GM12878 (cell line): ENCODE data around the gene OGFOD2. TPM values are rescaled to one million over a fixed set of nuclear protein-coding genes. Genes with fewer than 3 reads are reported as not detected.
A peak's percentile ranks its signal among the peaks of the same experiment; 100 is the strongest.

Source experiments
- ATAC-seq: fragments of 200-7000 bp; cut with Tn5 transposase; 3 replicates; pipeline ENCODE4 v1.9.1; 2020; ENCODE audit warnings: mild to moderate bottlenecking, moderate library complexity
- BruUV-seq: library from RNA; stranded (reverse); fragments of 400-500 nt; replicated peaks from 2 replicates; lab custom pipeline; 2021; lab: Mats Ljungman, UMichigan
- CTCF ChIA-PET: fragments of 300-600 bp; sonication (Branson Sonifier 250); formaldehyde crosslinking; extraction: SDS; loops from one replicate; lab custom pipeline; 2021; ENCODE audit warnings: inconsistent platforms; lab: Yijun Ruan, JAX
- POLR2A ChIA-PET: fragments of 350-600 bp; formaldehyde crosslinking; extraction: SDS; loops from one replicate; lab custom pipeline; 2021; ENCODE audit warnings: inconsistent platforms; lab: Charles Lee
- RAD21 ChIA-PET: fragments of 300-600 bp; sonication (Branson Sonifier 250); formaldehyde crosslinking; loops from one replicate; lab custom pipeline; 2023; ENCODE audit warnings: antibody characterized with exemption; ENCODE audit not compliant: unreplicated experiment; lab: Charles Lee
- SMC1A ChIA-PET: fragments of 300-600 bp; sonication (Branson Sonifier 250); formaldehyde crosslinking; loops from one replicate; lab custom pipeline; 2023; ENCODE audit not compliant: unreplicated experiment, uncharacterized antibody; lab: Charles Lee
- DNase-seq: peaks from one replicate; pipeline ENCODE4 v3.0.0-alpha.2; 2011; ENCODE audit warnings: low read depth, low spot score
- FAIRE-seq: peaks from 3 replicates; lab custom pipeline; 2011; peaks lifted over from hg19 to GRCh38; lab: Jason Lieb, UNC
- H2AFZ ChIP-seq: 2 replicates; pipeline ENCODE4 v1.6.0; 2011; ENCODE audit warnings: low read depth, low read length, control low read depth; ENCODE audit not compliant: control insufficient read depth
- H3K27ac ChIP-seq: 2 replicates; pipeline ENCODE4 v1.5.1; 2011; ENCODE audit warnings: control low read depth; ENCODE audit not compliant: control insufficient read depth, insufficient read depth
- H3K27me3 ChIP-seq, 2 experiments: replicated peaks in 1 of 2; 2 replicates each; pipeline versions ENCODE4 v1.6.0 to v1.6.1; 2011; ENCODE audit warnings: low read length in 1 of 2; ENCODE audit not compliant: control insufficient read depth in 2 of 2, insufficient read depth in 2 of 2
- H3K36me3 ChIP-seq, 2 experiments: 2 replicates each; pipeline ENCODE4 v1.5.1; 2011; ENCODE audit warnings: low read length in 1 of 2; ENCODE audit not compliant: control insufficient read depth in 2 of 2, insufficient read depth in 2 of 2
- H3K4me1 ChIP-seq: 2 replicates; pipeline ENCODE4 v1.6.1; 2011; ENCODE audit warnings: mild to moderate bottlenecking, low read length, moderate library complexity, mixed read lengths; ENCODE audit not compliant: control insufficient read depth, insufficient read depth
- H3K4me2 ChIP-seq: 2 replicates; pipeline ENCODE4 v1.6.0; 2011; ENCODE audit warnings: control low read depth; ENCODE audit not compliant: control insufficient read depth, insufficient read depth
- H3K4me3 ChIP-seq: fragments of 200-600 bp; sonication (generic); 2 replicates; pipeline ENCODE4 v1.5.1; 2016
- H3K79me2 ChIP-seq: 2 replicates; pipeline ENCODE4 v1.6.0; 2011; ENCODE audit warnings: low read length; ENCODE audit not compliant: control insufficient read depth, insufficient read depth
- H3K9ac ChIP-seq: 2 replicates; pipeline ENCODE4 v1.8.0; 2011; ENCODE audit warnings: low read length, control low read depth, mixed read lengths; ENCODE audit not compliant: control insufficient read depth, insufficient read depth
- H3K9me3 ChIP-seq: replicated peaks from 3 replicates; pipeline ENCODE4 v1.5.1; 2011; ENCODE audit warnings: mild to moderate bottlenecking, low read length; ENCODE audit not compliant: control insufficient read depth, insufficient read depth
- H4K20me1 ChIP-seq: 2 replicates; pipeline ENCODE4 v1.6.0; 2011; ENCODE audit not compliant: control insufficient read depth, insufficient read depth
- POLR2A ChIP-seq: IDR thresholded peaks from 2 replicates; pipeline ENCODE4 v1.6.1; 2011; ENCODE audit warnings: low read depth, mild to moderate bottlenecking, low read length
- WGBS: methylation state at CpG from one replicate; pipeline ENCODE4 v1.1.6; 2016; ENCODE audit warnings: low lambda C conversion rate; ENCODE audit not compliant: insufficient replicate concordance, insufficient coverage; ENCODE audit errors: missing lambda C conversion rate; 5-methylcytosine and 5-hydroxymethylcytosine counted together
- in situ Hi-C: fragments of 300-500 bp; cut with MboI; formaldehyde crosslinking; loops from 9 replicates; pipeline ENCODE4 v1.14.3; 2018; ENCODE audit warnings: mixed read lengths
- intact Hi-C: fragments of 100-400 bp; cut with micrococcal nuclease; formaldehyde crosslinking; loops from one replicate; pipeline ENCODE4 v1.14.2; 2022; ENCODE audit not compliant: unreplicated experiment
- polyA plus RNA-seq, 11 experiments: library from polyadenylated mRNA; depleted of rRNA in 4 of 11; unstranded in 6 of 11; stranded (reverse) in 5 of 11; fragments of >200 nt; fragmentation: Nextera tagmentation in 4 of 11; fragmentation: Illumina TruSeq in 1 of 11; extraction: Ambion mirVana in 4 of 11; extraction: Trizol in 1 of 11; gene quantifications; 1 replicate in 1 of 11; 2 replicates in 10 of 11; pipeline versions ENCODE4 v1.2.1 to v1.2.3, GENCODE V29; 2011 to 2016; ENCODE audit warnings: inconsistent platforms in 2 of 11, missing spikeins in 2 of 11, low read depth in 1 of 11
- total RNA-seq, 4 experiments: library from RNA; depleted of rRNA in 3 of 4; stranded (reverse); fragments of >200 nt in 3 of 4; fragmentation: Illumina TruSeq in 1 of 4; extraction: Trizol in 1 of 4; gene quantifications; 2 replicates each; pipeline versions ENCODE4 v1.2.1 to v1.2.3, GENCODE V29; 2013 to 2021
- TF ChIP-seq, protein P1 (sequence below): IDR thresholded peaks from 2 replicates; pipeline ENCODE4 v1.6.1; 2011; ENCODE audit warnings: borderline replicate concordance, low read depth, mild to moderate bottlenecking, moderate library complexity, low read length; ENCODE audit not compliant: insufficient read depth, poor library complexity, severe bottlenecking
- TF ChIP-seq, protein P2 (sequence below): fragments of 450-650 bp; IDR thresholded peaks from 2 replicates; pipeline ENCODE4 v1.6.1; 2016; ENCODE audit warnings: mild to moderate bottlenecking, moderate library complexity, borderline replicate concordance

The OGFOD2 gene
- total and polyA plus RNA-seq, 10 of the 15 experiments (the other 5 are each of a cell fraction or from before 2014, with no cell fraction given) = 0.93 to 29.2 (median 16.3) TPM

DNA sequence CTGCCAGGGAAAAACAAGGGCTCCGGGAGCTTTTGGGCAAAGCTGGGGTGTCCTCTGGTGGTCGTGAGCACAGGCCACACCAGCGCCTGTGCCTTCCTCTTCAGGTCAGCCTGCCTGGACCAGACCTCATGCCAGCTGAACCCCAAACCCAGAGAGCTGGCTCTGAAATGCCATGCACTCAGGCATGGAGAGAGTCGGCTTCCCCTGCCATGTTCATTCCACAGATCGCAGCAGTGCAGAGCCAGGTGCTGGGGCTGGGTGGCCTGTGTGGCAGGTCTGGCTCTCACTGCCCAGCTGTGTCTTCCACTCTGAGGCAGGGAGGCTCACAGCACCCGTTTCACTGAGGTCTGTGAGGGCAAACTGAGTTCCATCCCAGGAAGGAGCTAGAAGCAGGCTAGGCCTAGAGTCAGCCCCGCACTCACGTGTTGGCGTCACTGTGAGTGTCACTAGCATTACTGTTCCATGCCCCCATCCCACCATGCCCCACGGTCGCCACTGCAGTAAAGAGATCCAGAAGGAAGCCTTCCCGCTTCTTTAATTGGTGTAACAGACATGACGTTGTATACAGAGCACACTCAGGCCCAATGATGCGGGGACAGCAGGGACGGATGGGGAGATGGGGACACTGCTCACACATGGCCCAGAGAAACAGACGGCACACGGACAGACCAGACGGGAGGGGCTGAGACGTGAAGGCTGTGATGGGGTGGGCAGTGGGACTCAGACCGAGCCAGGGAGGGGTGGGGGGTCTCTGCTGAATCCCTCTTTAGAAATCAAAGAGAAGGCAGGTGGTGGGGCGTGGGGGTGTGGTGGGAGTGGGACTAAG lies 8.1 kb downstream of the OGFOD2 start:
- SMC1A ChIA-PET = interaction anchor here (1.8 kb wide), 1 partner anchor 255 kb away, joined by 5 read pairs; no protein-coding TSS in a partner anchor
- RAD21 ChIA-PET = interaction anchor here (0.9 kb wide), 1 partner anchor 254 kb away, joined by 3 read pairs; no protein-coding TSS in a partner anchor
- POLR2A ChIA-PET = interaction anchor here (0.5 to 1.0 kb wide), 2 partner anchors 240 to 780 kb away, joined by 3 read pairs; no protein-coding TSS in a partner anchor
- Histone ChIP-seq H3K36me3 (peaks cover 0 to 6% of the 10 kb centered on the region in 2 experiments; a peak in 2 of 4 replicates), H3K4me1 (peaks cover 18% of the 10 kb centered on the region)
- TF ChIP-seq, protein P1, sequence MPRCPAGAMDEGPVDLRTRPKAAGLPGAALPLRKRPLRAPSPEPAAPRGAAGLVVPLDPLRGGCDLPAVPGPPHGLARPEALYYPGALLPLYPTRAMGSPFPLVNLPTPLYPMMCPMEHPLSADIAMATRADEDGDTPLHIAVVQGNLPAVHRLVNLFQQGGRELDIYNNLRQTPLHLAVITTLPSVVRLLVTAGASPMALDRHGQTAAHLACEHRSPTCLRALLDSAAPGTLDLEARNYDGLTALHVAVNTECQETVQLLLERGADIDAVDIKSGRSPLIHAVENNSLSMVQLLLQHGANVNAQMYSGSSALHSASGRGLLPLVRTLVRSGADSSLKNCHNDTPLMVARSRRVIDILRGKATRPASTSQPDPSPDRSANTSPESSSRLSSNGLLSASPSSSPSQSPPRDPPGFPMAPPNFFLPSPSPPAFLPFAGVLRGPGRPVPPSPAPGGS = no peak
- TF ChIP-seq POLR2A = peak; percentile 25; the same call in 1 of the 2 replicates
- TF ChIP-seq, protein P2, sequence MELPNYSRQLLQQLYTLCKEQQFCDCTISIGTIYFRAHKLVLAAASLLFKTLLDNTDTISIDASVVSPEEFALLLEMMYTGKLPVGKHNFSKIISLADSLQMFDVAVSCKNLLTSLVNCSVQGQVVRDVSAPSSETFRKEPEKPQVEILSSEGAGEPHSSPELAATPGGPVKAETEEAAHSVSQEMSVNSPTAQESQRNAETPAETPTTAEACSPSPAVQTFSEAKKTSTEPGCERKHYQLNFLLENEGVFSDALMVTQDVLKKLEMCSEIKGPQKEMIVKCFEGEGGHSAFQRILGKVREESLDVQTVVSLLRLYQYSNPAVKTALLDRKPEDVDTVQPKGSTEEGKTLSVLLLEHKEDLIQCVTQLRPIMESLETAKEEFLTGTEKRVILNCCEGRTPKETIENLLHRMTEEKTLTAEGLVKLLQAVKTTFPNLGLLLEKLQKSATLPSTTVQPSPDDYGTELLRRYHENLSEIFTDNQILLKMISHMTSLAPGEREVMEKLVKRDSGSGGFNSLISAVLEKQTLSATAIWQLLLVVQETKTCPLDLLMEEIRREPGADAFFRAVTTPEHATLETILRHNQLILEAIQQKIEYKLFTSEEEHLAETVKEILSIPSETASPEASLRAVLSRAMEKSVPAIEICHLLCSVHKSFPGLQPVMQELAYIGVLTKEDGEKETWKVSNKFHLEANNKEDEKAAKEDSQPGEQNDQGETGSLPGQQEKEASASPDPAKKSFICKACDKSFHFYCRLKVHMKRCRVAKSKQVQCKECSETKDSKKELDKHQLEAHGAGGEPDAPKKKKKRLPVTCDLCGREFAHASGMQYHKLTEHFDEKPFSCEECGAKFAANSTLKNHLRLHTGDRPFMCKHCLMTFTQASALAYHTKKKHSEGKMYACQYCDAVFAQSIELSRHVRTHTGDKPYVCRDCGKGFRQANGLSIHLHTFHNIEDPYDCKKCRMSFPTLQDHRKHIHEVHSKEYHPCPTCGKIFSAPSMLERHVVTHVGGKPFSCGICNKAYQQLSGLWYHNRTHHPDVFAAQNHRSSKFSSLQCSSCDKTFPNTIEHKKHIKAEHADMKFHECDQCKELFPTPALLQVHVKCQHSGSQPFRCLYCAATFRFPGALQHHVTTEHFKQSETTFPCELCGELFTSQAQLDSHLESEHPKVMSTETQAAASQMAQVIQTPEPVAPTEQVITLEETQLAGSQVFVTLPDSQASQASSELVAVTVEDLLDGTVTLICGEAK = no peak
- TF ChIP-seq, all 136 proteins: peak for 1
- ATAC-seq (no peak), DNase-seq (no peak), FAIRE-seq (no peak)
- no peak overlapping the region for H3K27ac ChIP-seq
- in situ Hi-C loops (no loop called here), intact Hi-C loops (no loop called here)
- no peak overlapping the region for H3K9ac ChIP-seq
- 87% methylated on average over 19 of the region's 21 CpGs for WGBS
- no peak overlapping the region for H3K4me3 ChIP-seq
- H3K79me2 ChIP-seq = peaks cover 21% of the 10 kb centered on the region
- no TSS peak for BruUV-seq
- no peaks in the 10 kb centered on the region for H3K27me3 ChIP-seq
- no peak overlapping the region; the same call in 1 of the 2 replicates for H3K4me2 ChIP-seq
- H4K20me1 ChIP-seq = no peaks in the 10 kb centered on the region
- H3K9me3 ChIP-seq = no peaks in the 10 kb centered on the region
- H2AFZ ChIP-seq = no peak overlapping the region
- CTCF ChIA-PET = no interaction called here
